NCI-H524 treated with DMSO at 0.1 percent for 48 hours (cell line): ENCODE data around the gene RANBP1.

Source experiments
- DNase-seq: peaks from one replicate; lab custom pipeline; 2025; lab: John Stamatoyannopoulos, UW

Gene RANBP1

DNA sequence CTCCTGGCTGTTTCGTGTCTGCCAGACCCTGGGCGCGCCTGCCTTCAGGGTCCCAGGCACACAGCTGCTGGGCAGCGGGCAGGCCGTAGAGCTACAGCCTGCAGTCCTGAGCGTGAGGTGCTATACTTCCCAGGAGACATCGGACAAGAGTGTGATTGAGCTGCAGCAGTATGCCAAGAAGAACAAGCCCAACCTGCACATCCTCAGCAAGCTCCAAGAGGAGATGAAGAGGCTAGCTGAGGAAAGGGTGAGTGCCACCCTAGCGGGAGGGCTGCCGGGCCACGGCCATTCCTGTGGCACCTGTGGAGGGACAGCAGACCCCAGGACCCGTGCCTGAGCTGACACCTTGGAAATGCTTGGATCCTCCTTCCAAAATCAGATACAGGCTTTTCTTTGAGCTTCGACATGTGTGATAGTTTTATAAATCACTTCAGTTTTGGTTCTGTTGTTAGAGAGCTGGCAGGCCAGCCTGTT, 7.1 kb upstream of the RANBP1 start:
- no peak for DNase-seq

- no peak for DNase-seq
Observed at GRCh38 chr22:20109411-20110358, 6.2 kb upstream of the RANBP1 start.

DNA sequence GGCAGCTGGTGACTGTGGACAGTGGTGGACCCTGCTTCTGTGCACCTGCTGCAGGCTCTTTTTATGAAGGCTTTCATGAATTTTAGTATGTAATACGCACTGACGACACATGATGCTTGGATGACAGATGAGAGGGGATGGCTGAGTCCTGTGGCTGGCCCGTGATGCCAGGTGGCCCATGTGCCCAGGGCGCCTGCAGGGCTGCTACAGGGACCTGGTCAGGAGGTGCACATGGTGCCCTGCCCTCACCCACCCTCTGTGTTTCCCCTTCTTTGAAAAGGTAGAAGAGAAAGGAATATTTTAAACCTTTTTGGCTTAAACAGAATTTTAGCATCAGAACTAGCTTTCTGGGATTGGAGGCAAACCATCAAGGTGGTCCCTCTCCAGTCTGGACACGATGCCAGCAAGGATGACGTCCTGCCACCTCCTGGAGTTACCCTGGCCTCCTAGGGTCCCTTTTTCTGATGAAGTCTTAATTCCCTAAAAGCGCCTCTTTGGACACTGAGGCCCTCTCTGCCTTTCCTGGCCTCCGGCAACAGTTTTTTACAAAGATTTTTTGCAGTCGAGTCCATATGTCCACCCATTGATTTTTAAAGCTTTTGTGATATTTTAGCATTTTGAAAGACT, 5.4 kb upstream of the RANBP1 start:
- DNase-seq: no peak

DNA sequence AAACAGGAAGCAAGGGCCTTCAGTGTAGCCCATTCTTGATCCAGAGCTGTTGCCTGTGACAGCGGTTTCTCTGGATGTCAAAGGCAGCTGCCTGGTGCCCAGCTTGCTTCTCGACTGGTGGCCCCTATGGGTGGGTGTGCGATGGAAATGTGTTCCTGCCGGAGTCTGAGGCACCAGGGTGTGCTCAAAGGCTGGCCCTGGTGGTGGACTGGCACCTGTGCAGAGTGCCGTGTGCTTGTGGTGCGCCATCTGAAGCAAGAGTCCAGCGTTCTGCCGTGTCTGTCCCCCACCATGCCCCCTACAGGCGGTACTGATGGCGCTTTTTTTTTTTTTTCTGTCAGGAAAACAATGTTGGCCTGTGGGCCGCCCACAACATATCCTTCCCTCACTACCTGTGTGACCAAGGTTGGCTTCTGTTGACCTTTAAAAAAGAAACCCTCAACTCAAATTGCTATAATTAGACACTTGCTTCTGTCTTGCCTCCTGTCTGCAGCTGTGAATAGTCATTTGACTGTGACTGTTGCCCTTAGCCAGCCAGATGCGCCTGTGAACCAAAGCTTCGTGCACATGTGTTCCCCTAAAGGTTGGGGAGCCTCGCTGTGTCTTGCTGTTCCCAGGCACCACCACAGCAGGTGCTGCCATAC, 4.7 kb upstream of the RANBP1 start:
- DNase-seq: no peak

DNA sequence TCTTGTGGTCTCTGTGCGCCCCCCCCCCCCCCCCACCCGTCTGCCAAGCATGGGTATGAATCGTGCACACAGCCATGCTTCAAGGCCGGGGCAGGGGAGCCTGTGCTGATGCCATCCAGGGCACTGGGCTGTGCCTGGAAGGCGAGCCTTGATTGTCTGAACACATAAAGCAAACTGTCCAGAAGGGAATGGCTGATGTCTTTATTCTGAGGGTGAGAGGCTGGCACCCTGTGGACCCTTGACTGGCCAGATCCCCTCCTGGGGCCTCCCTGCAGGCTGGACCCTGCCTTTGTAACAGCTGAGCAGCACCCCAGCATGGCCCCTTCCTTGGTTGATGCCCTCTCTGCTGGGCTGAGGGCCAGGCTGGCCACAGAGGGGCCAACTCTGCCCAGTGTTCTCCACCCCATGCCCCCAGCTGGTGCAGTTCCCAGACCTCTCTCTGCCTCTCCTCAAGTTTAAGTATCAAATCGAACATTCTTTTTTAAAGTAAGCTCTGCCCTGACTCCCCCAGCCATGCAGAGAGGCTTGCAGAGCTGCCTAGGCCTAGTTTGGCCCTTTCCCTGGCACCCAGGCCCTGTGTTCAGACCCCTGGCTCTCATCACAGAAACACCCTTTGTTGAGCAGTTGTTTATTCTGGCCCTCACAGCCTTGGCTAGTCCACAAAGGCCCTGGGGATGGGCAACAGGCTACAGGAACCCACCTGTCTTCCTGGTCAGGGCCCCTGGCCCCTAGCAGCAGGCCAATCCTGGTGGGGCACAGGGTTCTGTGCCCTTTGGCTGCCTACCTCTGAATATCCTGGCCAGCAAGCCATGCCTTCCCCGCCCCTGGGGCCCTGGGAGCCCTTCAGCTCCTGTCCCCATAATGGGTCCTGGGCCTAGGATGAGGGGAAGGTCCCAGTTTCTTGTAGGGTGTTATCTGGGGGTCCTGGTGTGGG, 3.9 kb upstream of the RANBP1 start:
- no peak for DNase-seq

DNA sequence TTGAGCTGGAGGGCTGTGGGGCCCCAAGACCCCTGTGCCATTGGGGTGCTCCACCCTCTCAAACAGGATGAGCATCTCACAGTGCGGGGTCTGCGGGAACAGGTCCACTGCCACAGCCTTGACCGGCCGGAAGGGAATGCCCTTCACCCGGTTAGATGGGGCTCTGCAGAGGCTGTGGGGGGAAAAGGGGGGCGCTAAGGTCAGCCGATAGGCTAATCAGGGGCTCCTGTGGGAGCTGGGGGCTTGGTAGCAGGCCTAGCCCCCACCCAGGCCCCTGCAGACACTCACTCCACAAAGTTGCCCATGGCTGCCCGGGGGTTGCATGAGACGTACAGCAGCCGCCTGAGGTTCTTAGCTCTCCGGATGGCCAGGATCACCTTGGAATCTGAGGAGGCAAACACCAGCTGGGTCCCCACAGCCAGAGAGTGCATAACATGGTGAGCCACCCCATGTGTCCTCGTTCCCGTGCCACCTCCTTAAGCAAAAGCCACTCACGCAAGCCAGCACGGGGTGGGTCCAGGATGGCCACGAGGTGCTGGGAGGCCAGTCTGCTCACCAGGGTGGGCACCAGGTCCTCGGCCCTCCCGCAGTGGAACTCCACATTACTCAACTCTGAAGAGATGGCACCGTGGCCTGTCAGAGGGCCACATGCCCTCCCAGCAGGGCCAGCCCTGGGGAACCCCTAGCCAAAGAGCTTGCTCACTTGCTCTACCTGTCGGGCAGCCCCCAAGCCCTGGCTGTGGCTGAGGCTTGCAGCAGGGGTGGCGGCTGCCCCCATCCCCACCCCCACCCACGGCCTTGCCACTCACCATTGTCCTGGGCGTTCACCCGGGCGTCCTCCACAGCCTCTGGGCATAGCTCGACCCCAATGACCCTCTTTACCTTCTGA, 3.0 kb upstream of the RANBP1 start:
- no peak for DNase-seq

GRCh38 chr22:20113551-20114310, 2.2 kb upstream of the RANBP1 start:
- DNase-seq: no peak

DNA sequence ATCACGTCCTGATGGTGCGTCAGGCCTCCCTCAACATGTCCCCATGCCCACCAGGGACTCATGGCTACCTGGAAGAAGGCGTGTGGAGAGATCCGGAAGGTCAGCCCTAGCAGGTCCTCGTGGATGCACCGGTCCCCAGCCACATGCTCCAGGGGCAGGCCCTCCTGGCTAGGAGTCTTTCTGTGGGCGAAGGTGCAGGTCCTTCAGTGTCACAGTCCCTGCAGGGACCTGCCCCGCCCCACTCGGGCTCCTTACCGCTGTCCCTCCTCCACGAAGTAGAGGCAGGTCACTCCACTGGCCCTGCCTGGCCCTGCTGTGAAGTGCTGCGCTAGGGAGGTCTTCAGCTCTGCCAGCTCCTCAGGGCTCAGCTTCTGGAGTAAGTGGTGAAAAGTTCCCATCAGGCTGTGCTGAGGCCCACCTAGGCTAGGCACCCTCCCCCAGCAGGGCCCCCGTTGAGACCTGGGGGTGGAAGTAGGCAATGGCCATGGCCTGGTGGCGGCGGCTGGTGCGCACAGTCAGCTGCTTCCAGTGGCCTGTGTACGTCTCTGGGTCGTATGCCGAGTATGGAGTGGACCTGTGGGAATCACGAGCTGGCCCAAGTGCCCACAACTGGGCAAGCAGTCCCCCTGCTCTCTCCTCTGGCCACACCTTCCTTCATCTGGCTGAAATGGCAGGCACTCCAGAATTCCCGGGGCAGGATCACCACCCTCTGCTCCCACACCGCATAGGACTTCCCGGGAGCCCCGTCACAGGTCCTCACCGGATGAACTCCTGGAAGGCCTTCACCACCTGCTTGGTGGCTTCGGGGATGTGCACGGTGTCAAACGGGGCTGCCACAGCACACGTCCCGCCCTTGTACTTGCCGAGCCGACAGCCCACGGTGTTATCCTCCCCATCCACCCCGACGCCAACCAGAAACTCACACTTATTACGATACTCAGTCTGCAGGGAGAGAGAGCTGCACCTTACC, 1.1 kb upstream of the RANBP1 start:
- no peak for DNase-seq

GRCh38 chr22:20116376-20116950, 559 bp downstream of the RANBP1 start:
- no peak for DNase-seq

GRCh38 chr22:20116951-20117632, 1.2 kb downstream of the RANBP1 start, which contains the start of gene TRMT2A:
TSS of gene TRMT2A (minus strand) at chr22:20117226. CDS start at chr22:20116906, 320 bp downstream.
- DNase-seq: peak; percentile 86

DNA sequence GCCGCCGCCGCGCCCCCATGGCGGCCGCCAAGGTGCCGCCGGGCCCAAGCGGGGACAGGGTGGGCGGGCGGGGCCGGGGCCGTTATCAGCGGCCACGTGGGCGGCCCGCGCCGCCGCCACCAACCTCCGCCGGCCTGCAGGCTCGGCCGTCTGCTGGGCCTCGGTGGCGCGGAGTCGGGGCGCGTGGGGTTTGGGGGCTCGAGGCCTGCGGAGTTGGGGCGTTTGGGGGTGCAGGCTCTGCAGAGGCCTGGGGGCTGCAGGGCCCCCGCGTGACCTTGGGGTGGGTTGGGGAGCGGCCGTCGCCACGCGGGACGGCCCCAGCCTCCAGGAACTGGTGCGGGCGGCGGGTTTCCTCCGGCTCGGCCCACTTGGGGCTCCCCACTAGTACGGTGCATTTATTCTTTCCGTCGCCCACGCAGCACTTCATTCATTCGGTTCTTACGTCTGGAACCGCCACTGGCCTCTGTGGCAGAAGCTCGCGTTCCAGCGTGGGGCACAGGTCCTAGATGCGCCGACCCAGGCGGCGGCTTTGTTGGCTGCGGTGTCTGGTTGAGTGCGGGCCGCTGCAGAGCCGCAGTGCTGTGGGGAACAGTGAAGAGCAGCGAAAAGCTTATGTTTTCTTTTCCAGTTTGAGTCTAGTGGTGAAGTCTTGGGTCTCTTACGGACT, 1.9 kb downstream of the RANBP1 start:
- no peak for DNase-seq

- no peak for DNase-seq
Observed at GRCh38 chr22:20118300-20119020, 2.6 kb downstream of the RANBP1 start.

DNA sequence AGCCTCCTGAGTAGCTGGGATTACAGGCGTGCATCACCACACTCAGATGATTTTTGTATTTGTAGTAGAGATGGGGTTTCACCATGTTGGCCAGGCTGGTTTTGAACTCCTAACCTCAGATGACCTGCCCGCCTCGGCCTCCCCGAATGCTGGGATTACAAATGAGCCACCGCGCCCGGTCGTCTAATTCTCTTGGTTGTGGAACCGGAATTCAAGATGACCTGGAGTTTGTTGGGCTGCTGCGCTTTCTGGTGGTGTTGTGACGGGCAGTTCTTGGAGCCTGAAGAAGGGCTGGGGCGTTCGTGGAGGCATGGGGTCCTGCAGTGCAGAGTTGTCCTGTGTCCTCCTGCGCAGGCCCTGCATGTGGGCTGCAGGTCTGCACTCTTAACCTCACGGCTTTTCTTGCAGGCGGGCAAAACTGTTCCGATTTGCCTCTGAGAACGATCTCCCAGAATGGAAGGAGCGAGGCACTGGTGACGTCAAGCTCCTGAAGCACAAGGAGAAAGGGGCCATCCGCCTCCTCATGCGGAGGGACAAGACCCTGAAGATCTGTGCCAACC, 6.0 kb downstream of the RANBP1 start:
- no peak for DNase-seq

DNA sequence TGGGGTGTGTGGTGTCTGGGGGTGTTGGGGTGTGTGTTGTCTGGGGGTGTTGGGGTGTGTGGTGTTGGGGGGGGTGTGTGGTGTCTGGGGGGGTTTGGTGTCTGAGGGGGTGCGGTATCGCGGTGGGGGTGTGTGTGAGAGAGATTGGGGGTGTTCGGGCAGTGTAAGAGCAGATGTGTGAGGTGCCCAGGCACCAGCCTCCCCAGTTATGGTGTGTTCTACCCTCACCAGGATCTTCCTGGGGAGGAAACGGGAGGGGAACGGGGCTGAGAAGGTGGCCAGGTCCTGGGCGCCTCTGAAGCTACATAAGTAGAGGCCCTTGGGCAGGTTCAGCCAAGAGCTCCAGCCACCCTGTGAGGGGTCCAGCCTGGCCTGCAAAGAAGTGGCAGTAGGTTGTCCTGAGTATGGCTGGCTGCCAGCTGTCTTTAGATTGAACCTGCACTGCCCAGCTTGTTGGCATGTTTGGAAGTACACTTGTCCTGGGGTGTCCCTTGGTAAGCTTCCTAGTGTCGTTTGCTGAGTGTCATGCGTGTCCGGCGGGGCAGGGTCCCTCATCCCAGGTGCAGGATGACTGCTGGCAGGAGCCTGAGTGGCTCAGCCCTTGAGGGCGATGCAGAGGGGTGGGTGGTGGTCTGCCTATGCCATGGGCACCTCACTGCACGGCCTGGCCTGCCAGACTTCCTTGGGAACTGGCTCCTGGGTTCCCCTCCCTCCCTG, 7.6 kb downstream of the RANBP1 start:
- DNase-seq: no peak

DNA sequence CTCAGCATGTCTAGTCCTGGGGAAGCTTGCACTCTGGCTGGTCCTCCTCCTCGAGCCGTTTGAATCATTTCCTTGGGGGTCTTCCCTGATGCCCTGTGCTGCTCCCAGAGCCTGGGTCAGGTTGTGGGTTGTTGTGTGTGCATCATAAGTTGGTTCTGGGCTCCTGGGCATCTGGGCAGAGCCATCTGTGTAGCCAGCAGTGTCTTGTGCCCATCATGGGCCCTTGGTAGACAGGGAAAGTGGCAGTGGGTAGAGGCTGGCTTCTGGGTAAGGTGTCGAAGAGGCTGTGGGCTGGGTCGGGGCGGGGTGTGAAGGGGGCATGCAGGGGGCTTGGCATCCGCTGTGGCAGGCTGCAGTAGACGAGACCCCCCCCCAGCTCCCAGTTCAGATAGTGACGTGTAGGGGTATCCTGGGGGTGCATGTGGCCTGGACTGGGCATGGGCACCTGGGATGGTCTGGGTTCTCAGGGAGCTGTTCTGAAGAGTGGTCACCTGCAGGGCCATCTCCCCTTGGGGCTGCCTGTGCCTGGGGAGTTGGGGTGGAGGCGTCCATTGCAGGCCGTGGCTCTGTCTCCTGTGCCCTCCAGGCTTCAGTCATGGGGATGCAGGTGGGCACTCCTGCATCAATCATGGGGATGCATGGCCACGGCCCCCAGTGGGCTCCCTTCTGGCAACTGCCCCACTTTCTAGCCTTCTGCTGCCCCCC, 8.3 kb downstream of the RANBP1 start:
- no peak for DNase-seq
